ENCODE results near the gene PRR16.

DNA sequence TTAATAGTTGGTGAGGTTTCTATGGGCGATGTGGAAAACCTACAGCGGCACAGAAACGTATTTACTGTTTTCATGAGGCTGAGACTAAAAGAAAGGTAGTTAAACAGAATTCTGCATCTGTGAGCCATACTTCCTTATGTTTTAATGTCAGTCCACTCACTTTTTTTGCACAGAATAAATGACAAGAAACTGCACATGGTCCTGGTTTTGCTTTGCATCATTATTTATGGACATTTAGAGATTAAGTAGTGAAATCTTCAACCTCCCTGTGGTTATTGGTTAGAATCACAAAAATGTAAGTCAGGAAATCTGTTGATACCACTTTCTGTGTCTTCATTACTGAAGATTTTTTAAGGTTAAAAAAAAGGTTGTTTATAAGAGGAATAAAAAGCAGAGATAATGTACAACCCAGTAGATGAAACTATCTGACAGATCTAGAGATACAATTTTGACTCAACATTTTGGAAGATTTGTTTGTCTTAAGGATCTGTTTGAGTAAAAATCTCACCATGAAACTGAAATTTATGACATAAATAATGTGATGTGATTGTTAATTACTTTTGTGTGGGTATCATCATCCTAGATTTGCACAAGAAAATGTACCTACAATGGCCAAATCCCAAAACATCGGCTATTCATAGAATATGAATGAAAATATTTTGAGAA lies 2.4 kb downstream of the PRR16 start:
- no peak for TF ChIP-seq CTCF (IDR thresholded peaks at IDR 0.05)
- no peak for TF ChIP-seq POLR2A (IDR thresholded peaks at IDR 0.05)
- no peak for TF ChIP-seq POLR2AphosphoS5 (IDR thresholded peaks at IDR 0.05)
